Astrocyte of the spinal cord (primary cell): ENCODE measurements around the gene SLC2A13.

Experiments
- DNase-seq: peaks from one replicate; pipeline ENCODE4 v3.0.0; 2011; ENCODE audit warnings: low read depth, low spot score
- H3K4me3 ChIP-seq: 2 replicates; pipeline ENCODE4 v1.5.1; 2011; ENCODE audit warnings: low read depth, mild to moderate bottlenecking, low read length, moderate library complexity
- CTCF ChIP-seq: IDR thresholded peaks from 2 replicates; pipeline ENCODE4 v1.5.1; 2012; ENCODE audit warnings: low read depth, mild to moderate bottlenecking, low read length, inconsistent platforms
- in situ Hi-C: cut with HindIII; loops from 2 replicates; pipeline ENCODE4 v1.10.0; 2017; ENCODE audit warnings: low sequenced_read_pairs

Gene SLC2A13

GRCh38 chr12:39830852-39831520 is 274.9 kb downstream of the SLC2A13 start:
- no peak for TF ChIP-seq CTCF
- in situ Hi-C loops, result no loop called here
- DNase-seq, result no peak
- no peak overlapping the region for H3K4me3 ChIP-seq

- H3K4me3 ChIP-seq, result no peak overlapping the region
- in situ Hi-C loops, result no loop called here
- DNase-seq, result no peak
- TF ChIP-seq CTCF, result no peak
These were observed 275.7 kb downstream of the SLC2A13 start for GRCh38 chr12:39830171-39830570.

GRCh38 chr12:39824505-39825212 is 281.2 kb downstream of the SLC2A13 start:
- in situ Hi-C loops, result no loop called here
- no peak for TF ChIP-seq CTCF
- DNase-seq, result no peak
- no peak overlapping the region for H3K4me3 ChIP-seq

GRCh38 chr12:39816671-39817185 is 289.2 kb downstream of the SLC2A13 start:
- DNase-seq, result no peak

GRCh38 chr12:39815746-39816145 is 290.1 kb downstream of the SLC2A13 start:
- in situ Hi-C loops, result no loop called here
- no peak for TF ChIP-seq CTCF
- DNase-seq, result no peak
- no peak overlapping the region for H3K4me3 ChIP-seq

More at GRCh38 chr12:39816671-39817185, 289.2 kb downstream of the SLC2A13 start:
- TF ChIP-seq CTCF, result no peak
- no peak overlapping the region for H3K4me3 ChIP-seq
- in situ Hi-C loops, result no loop called here

- no peak for TF ChIP-seq CTCF
- in situ Hi-C loops, result no loop called here
These were observed 291.3 kb downstream of the SLC2A13 start for GRCh38 chr12:39814626-39815025.

More at GRCh38 chr12:39814626-39815025, 291.3 kb downstream of the SLC2A13 start:
- H3K4me3 ChIP-seq, result no peak overlapping the region
- DNase-seq, result no peak
